H1 (cell line): ENCODE results near the gene EEF1G. TPM values are rescaled to one million over a fixed set of nuclear protein-coding genes. Genes with fewer than 3 reads are reported as not detected.
"Not testable (repeated sequence)": the region's sequence is repeated elsewhere in the genome, so short reads cannot be mapped to it uniquely, and the experiment has no call there.

ENCODE experiments used
- CTCF ChIA-PET: fragments of 300-600 bp; sonication (Branson Sonifier 250); formaldehyde crosslinking; loops from one replicate; lab custom pipeline; 2021; ENCODE audit not compliant: partially characterized antibody; lab: Charles Lee
- POLR2A ChIA-PET: fragments of 300-600 bp; sonication (Branson Sonifier 250); formaldehyde crosslinking; loops from one replicate; lab custom pipeline; 2021; ENCODE audit warnings: inconsistent platforms; ENCODE audit not compliant: partially characterized antibody; lab: Charles Lee
- DNase-seq, 2 experiments: peaks; one replicate each; pipeline versions ENCODE4 v3.0.0 to v3.0.0-alpha.2; 2010 to 2022; ENCODE audit warnings: low spot score in 2 of 2, low read depth in 1 of 2, mixed read lengths in 1 of 2
- FAIRE-seq: peaks from 2 replicates; lab custom pipeline; 2011; peaks lifted over from hg19 to GRCh38; lab: Jason Lieb, UNC
- H2AFZ ChIP-seq: 2 replicates; pipeline ENCODE4 v1.8.1; 2012; ENCODE audit warnings: low read length, inconsistent platforms
- H2AK5ac ChIP-seq: 2 replicates; pipeline ENCODE4 v1.6.1; 2013; ENCODE audit warnings: low read depth, low read length
- H2BK120ac ChIP-seq: replicated peaks from 2 replicates; pipeline ENCODE3; 2013; ENCODE audit warnings: low read depth, low read length, inconsistent platforms
- H2BK12ac ChIP-seq: 2 replicates; pipeline ENCODE4 v1.6.1; 2013; ENCODE audit warnings: low read depth, low read length
- H2BK15ac ChIP-seq: 2 replicates; pipeline ENCODE4 v1.6.1; 2013; ENCODE audit warnings: low read length
- H2BK20ac ChIP-seq: 2 replicates; pipeline ENCODE4 v1.6.1; 2013; ENCODE audit warnings: low read length
- H2BK5ac ChIP-seq: 2 replicates; pipeline ENCODE4 v1.6.1; 2013; ENCODE audit warnings: low read depth, low read length
- H3K14ac ChIP-seq: 2 replicates; pipeline ENCODE4 v1.6.1; 2013; ENCODE audit warnings: inconsistent platforms; ENCODE audit not compliant: insufficient read length
- H3K18ac ChIP-seq: 2 replicates; pipeline ENCODE4 v1.6.1; 2013; ENCODE audit warnings: low read length; ENCODE audit errors: extremely low read depth
- H3K23ac ChIP-seq: 2 replicates; pipeline ENCODE4 v1.6.1; 2013; ENCODE audit warnings: inconsistent platforms; ENCODE audit not compliant: insufficient read length
- H3K23me2 ChIP-seq: 2 replicates; pipeline ENCODE4 v1.6.1; 2013; ENCODE audit warnings: low read depth, low read length
- H3K27ac ChIP-seq: 2 replicates; pipeline ENCODE4 v1.6.1; 2011; ENCODE audit warnings: low read depth, low read length, inconsistent platforms
- H3K27me3 ChIP-seq, 4 experiments: replicated peaks in 1 of 4; 1 replicate in 1 of 4; 2 replicates in 3 of 4; pipeline versions ENCODE4 v1.6.1 to v1.8.1; 2011 to 2013; ENCODE audit warnings: low read length in 3 of 4, mild to moderate bottlenecking in 3 of 4, inconsistent platforms in 2 of 4, mixed read lengths in 2 of 4, moderate library complexity in 1 of 4; ENCODE audit not compliant: control insufficient read depth in 3 of 4, insufficient read depth in 3 of 4; ENCODE audit errors: extremely low read depth in 1 of 4
- H3K36me3 ChIP-seq, 4 experiments: 2 replicates each; pipeline versions ENCODE4 v1.6.1 to v1.8.1; 2011 to 2013; ENCODE audit warnings: mild to moderate bottlenecking in 4 of 4, low read length in 3 of 4, moderate library complexity in 2 of 4, control low read depth in 1 of 4, inconsistent platforms in 1 of 4; ENCODE audit not compliant: insufficient read depth in 4 of 4, control insufficient read depth in 2 of 4
- H3K4ac ChIP-seq: replicated peaks from 2 replicates; pipeline ENCODE3; 2013; ENCODE audit warnings: low read length, low read depth, mixed read lengths, inconsistent platforms; ENCODE audit not compliant: insufficient read length
- H3K4me1 ChIP-seq, 4 experiments: replicated peaks in 1 of 4; 1 replicate in 1 of 4; 2 replicates in 3 of 4; pipeline versions ENCODE4 v1.6.1 to v1.8.1; 2011 to 2013; ENCODE audit warnings: low read length in 3 of 4, inconsistent platforms in 2 of 4, mixed read lengths in 1 of 4; ENCODE audit not compliant: insufficient read depth in 4 of 4, control insufficient read depth in 3 of 4
- H3K4me2 ChIP-seq, 2 experiments: 2 replicates each; pipeline versions ENCODE4 v1.6.1 to v1.8.1; 2011 to 2013; ENCODE audit warnings: low read depth in 2 of 2, low read length in 2 of 2, control low read depth in 1 of 2, inconsistent platforms in 1 of 2, mild to moderate bottlenecking in 1 of 2; ENCODE audit not compliant: insufficient read depth in 1 of 2
- H3K4me3 ChIP-seq, 4 experiments: fragments of 200-600, 300-600 bp in 1 of 4; sonication (generic), shearing (Covaris generic), sonication (Bioruptor Twin) in 1 of 4; 2 replicates each; pipeline versions ENCODE4 v1.5.1 to v1.8.1; 2011 to 2016; ENCODE audit warnings: low read length in 4 of 4, low read depth in 3 of 4, control low read depth in 2 of 4, inconsistent platforms in 2 of 4, mild to moderate bottlenecking in 2 of 4, mixed read lengths in 1 of 4, moderate library complexity in 1 of 4; ENCODE audit not compliant: insufficient read depth in 2 of 4; ENCODE audit errors: extremely low read depth in 1 of 4
- H3K56ac ChIP-seq: replicated peaks from 2 replicates; pipeline ENCODE3; 2013; ENCODE audit warnings: low read depth, mild to moderate bottlenecking, mixed read lengths, low read length, inconsistent platforms; ENCODE audit not compliant: insufficient read length
- H3K79me1 ChIP-seq: 2 replicates; pipeline ENCODE4 v1.6.1; 2013; ENCODE audit warnings: low read depth, low read length, control low read depth
- H3K79me2 ChIP-seq, 2 experiments: 2 replicates each; pipeline versions ENCODE4 v1.6.1 to v1.8.1; 2012 to 2013; ENCODE audit warnings: low read length in 2 of 2, mild to moderate bottlenecking in 2 of 2, inconsistent platforms in 1 of 2; ENCODE audit not compliant: insufficient read depth in 2 of 2, control insufficient read depth in 1 of 2
- H3K9ac ChIP-seq, 4 experiments: replicated peaks in 1 of 4; 1 replicate in 1 of 4; 2 replicates in 3 of 4; pipeline versions ENCODE4 v1.6.1 to v1.8.1; 2011 to 2013; ENCODE audit warnings: low read depth in 3 of 4, low read length in 3 of 4, control low read depth in 2 of 4, mild to moderate bottlenecking in 2 of 4, moderate library complexity in 2 of 4, inconsistent platforms in 1 of 4; ENCODE audit errors: extremely low read depth in 1 of 4
- H3K9me3 ChIP-seq, 2 experiments: 2 replicates each; pipeline versions ENCODE4 v1.6.1 to v1.8.1; 2012 to 2013; ENCODE audit warnings: mild to moderate bottlenecking in 2 of 2, moderate library complexity in 2 of 2, control low read depth in 1 of 2, inconsistent platforms in 1 of 2, low read depth in 1 of 2, low read length in 1 of 2, mixed read lengths in 1 of 2; ENCODE audit not compliant: insufficient read depth in 2 of 2
- H4K20me1 ChIP-seq, 2 experiments: replicated peaks in 1 of 2; 2 replicates each; pipeline versions ENCODE3 to v1.8.1; 2011 to 2013; ENCODE audit warnings: inconsistent platforms in 2 of 2, low read length in 2 of 2, mild to moderate bottlenecking in 1 of 2; ENCODE audit not compliant: insufficient read depth in 2 of 2, control insufficient read depth in 1 of 2
- H4K5ac ChIP-seq: 2 replicates; pipeline ENCODE4 v1.6.1; 2013; ENCODE audit warnings: low read length, low read depth, mixed read lengths, inconsistent platforms; ENCODE audit not compliant: insufficient read length
- H4K8ac ChIP-seq: 2 replicates; pipeline ENCODE4 v1.8.0; 2013; ENCODE audit warnings: mild to moderate bottlenecking, moderate library complexity, low read length, inconsistent platforms; ENCODE audit not compliant: insufficient read depth; ENCODE audit errors: extremely low read depth
- H4K91ac ChIP-seq: replicated peaks from 2 replicates; pipeline ENCODE3; 2013; ENCODE audit warnings: low read length, mixed read lengths, inconsistent platforms; ENCODE audit not compliant: insufficient read length
- POLR2A ChIP-seq, 2 experiments: IDR thresholded peaks; 1 replicate in 1 of 2; 2 replicates in 1 of 2; pipeline ENCODE4 v1.6.1; 2011; ENCODE audit warnings: low read depth in 2 of 2, low read length in 2 of 2, mild to moderate bottlenecking in 2 of 2; ENCODE audit errors: control extremely low read depth in 1 of 2
- WGBS, 2 experiments: shearing (Covaris generic) in 1 of 2; methylation state at CpG; one replicate each; pipeline versions ENCODE4 v1.1.6 to v1.1.7; 2013 to 2015; ENCODE audit warnings: low lambda C conversion rate in 2 of 2, mixed read lengths in 2 of 2, inconsistent platforms in 1 of 2, low coverage in 1 of 2, missing lambda C conversion rate in 1 of 2; ENCODE audit not compliant: insufficient replicate concordance in 2 of 2, insufficient coverage in 1 of 2, insufficient read length in 1 of 2; ENCODE audit errors: extremely low coverage in 1 of 2, missing lambda C conversion rate in 1 of 2; 5-methylcytosine and 5-hydroxymethylcytosine counted together
- polyA plus RNA-seq, 7 experiments: library from polyadenylated mRNA; depleted of rRNA in 3 of 7; stranded (reverse) in 5 of 7; unstranded in 2 of 7; fragments of >200 nt in 5 of 7; fragments of 200-250 nt in 2 of 7; gene quantifications; 1 replicate in 5 of 7; 2 replicates in 1 of 7; 4 replicates in 1 of 7; pipeline versions ENCODE4 v1.2.1 to v1.2.3, GENCODE V29; 2011 to 2013; ENCODE audit warnings: missing spikeins in 2 of 7, mixed read lengths in 2 of 7
- total RNA-seq: library from RNA; stranded (reverse); fragmentation: NEBNext Ultra II Directional; extraction: Animal tissue kit (Norgen Biotek cat#: 25700); gene quantifications from 2 replicates; pipeline ENCODE4 v1.2.1, GENCODE V29; 2021

Gene EEF1G
- total and polyA plus RNA-seq, 2 of the 8 experiments (the other 6 are each of a cell fraction or from before 2014, with no cell fraction given), result 1,627 to 1,996 TPM

DNA sequence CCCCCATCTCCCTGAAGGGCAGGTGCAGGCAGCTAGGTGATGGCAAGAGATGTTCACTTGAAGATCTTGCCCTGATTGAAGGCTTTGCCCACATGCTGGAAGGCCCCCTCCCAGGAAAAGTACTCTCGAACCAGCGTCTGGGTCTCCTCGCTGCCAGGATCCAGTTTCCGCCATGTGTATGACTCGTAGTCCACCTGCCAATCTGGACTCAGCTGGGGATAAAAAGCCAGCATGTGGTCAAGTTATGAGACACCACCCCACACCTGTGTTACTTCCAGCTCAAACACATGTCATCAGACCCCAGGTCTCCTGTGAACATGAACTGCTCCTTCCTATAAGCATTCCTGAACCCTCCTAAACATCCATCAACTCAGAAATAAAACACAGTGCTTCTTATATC is 14.1 kb downstream of the EEF1G start:
- Histone ChIP-seq H3K36me3 (peaks cover 20 to 51% (median 34%) of the 10 kb centered on the region in 4 experiments), H3K4me1 (peaks cover 20 to 37% (median 24%) of the 10 kb centered on the region in 4 experiments), H2AK5ac (peak overlapping the region; percentile 4; the same call in 1 of the 2 replicates), H4K20me1 (peaks cover 14 to 33% of the 10 kb centered on the region in 2 experiments), H3K27ac (peak overlapping the region; percentile 55; the same call in 1 of the 2 replicates), H3K4me3 (peak overlapping the region in 1 of 4 experiments; percentile 27; a peak in 1 of 8 replicates), H3K79me2 (peaks cover 0 to 20% of the 10 kb centered on the region in 2 experiments; a peak in 2 of 4 replicates), H3K9ac (peak overlapping the region in 1 of 4 experiments; percentile 7; a peak in 2 of 7 replicates)
- H2BK120ac ChIP-seq, H2BK12ac ChIP-seq, H2AFZ ChIP-seq, DNase-seq, H4K8ac ChIP-seq, H2BK20ac ChIP-seq, H2BK15ac ChIP-seq, H3K79me1 ChIP-seq, H3K23ac ChIP-seq, H2BK5ac ChIP-seq, H3K18ac ChIP-seq, H4K91ac ChIP-seq, H3K56ac ChIP-seq, H3K23me2 ChIP-seq, FAIRE-seq, H4K5ac ChIP-seq, H3K27me3 ChIP-seq, H3K4ac ChIP-seq, H3K4me2 ChIP-seq, H3K14ac ChIP-seq, H3K9me3 ChIP-seq: not testable (repeated sequence)
- POLR2A ChIA-PET, result interaction anchor here (1.0 to 20.7 kb wide), 16 partner anchors 2 to 135 kb away, joined by 3 to 336 read pairs (median 6); partner anchors contain the start of genes AHNAK, C11orf98, CSKMT and EEF1G
- TF ChIP-seq POLR2A (IDR thresholded peaks at IDR 0.05; ENCODE audit: control extremely low read depth in 1 of 2, low read depth in 2 of 2, low read length in 2 of 2), result 0 out of 3 replicates have a peak, but pooled peaks of 1 of the 2 experiments have one; percentile 8
- WGBS, 2 experiments, result 91% methylated on average over 5 of the region's 5 CpGs; no CpG with 5 or more reads in 1 of the 2 experiments
- CTCF ChIA-PET, result interaction anchor here (0.6 to 10.9 kb wide), 25 partner anchors 9 to 343 kb away, joined by 3 to 161 read pairs (median 5); partner anchors contain the start of genes AHNAK and EEF1G
